ENCODE data around the gene IRF7. TPM values are rescaled to one million over a fixed set of nuclear protein-coding genes. Genes with fewer than 3 reads are reported as not detected.

IRF7 gene
- total RNA-seq, 1 donor from 2014 or later, result 29.3 TPM

DNA sequence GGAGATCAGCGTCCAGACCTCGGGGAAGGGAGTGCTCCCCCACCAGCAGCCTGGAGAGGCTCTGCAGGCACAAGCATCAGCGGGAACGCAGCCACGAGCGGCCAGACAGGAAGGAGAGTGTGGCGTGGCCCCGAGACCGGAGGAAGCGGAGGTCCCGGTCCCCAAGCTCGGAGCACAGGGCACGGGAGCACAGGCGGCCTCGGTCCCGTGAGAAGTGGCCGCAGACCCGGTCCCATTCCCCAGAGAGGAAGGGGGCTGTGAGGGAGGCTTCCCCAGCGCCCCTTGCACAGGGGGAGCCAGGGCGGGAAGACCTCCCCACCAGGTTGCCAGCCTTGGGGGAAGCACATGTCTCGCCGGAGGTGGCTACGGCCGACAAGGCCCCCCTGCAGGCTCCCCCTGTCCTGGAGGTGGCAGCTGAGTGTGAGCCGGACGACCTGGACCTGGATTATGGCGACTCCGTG is 6.9 kb downstream of the IRF7 start:
- no peak for DNase-seq (ENCODE audit: low read depth)

DNA sequence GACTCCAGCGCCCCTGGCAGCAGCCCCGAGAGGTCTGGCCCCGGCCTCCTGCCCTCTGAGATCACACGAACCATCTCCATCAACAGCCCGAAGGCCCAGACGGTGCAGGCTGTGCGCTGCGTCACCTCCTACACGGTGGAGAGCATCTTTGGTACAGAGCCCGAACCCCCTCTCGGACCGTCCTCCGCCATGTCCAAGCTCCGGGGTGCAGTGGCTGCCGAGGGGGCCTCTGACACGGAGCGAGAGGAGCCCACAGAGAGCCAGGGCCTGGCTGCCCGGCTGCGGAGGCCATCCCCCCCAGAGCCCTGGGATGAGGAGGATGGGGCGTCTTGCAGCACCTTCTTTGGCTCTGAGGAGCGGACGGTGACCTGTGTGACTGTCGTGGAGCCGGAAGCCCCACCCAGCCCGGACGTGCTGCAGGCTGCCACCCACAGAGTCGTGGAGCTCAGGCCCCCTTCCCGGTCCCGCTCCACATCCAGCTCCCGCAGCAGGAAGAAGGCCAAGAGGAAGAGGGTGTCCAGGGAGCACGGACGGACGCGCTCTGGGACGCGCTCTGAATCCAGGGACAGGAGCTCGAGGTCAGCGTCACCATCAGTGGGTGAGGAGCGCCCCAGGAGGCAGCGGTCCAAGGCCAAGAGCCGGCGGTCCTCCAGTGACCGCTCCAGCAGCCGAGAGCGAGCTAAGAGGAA is 7.6 kb downstream of the IRF7 start:
- no peak for DNase-seq (ENCODE audit: low read depth)

DNA sequence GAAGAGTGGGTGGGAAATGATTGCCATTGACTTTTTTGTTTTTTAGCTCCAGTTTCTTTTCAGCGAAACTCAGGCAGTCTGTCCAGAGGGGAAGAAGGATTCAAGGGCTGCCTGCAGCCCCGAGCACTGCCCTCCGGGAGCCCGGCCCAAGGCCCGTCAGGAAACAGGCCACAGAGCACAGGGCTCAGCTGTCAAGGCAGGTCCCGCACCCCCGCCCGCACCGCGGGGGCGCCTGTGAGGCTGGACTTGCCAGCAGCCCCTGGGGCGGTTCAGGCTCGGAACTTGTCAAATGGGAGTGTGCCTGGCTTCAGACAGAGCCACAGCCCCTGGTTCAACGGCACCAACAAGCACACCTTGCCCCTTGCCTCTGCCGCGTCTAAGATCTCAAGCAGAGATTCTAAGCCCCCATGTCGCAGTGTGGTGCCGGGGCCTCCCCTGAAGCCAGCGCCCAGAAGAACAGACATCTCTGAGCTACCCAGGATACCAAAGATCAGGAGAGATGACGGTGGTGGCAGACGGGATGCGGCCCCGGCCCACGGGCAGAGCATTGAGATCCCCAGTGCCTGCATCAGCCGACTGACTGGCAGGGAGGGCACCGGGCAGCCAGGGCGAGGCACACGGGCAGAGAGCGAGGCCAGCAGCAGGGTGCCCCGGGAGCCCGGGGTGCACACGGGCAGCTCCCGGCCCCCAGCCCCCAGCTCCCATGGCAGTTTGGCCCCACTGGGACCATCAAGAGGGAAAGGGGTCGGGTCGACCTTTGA is 8.6 kb downstream of the IRF7 start:
- DNase-seq (ENCODE audit: low read depth), result no peak

DNA sequence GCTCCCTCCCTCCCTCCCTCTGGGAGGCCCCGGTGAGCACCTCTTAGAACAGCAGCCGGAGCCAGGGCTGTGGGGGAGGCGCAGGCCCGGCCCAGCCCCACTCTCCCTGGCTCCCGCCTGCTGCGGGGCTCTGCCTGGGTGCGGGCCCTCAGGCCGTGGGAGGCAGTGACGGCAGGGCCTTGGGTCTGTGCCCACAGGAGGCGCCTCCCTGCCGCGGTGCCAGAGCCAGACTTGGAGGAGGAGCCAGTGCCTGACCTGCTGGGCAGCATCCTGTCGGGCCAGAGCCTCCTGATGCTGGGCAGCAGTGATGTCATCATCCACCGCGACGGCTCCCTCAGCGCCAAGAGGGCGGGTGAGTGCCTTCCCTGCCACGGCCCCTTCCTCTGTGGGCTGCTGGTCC is 9.5 kb downstream of the IRF7 start:
- no peak for DNase-seq (ENCODE audit: low read depth)

DNA sequence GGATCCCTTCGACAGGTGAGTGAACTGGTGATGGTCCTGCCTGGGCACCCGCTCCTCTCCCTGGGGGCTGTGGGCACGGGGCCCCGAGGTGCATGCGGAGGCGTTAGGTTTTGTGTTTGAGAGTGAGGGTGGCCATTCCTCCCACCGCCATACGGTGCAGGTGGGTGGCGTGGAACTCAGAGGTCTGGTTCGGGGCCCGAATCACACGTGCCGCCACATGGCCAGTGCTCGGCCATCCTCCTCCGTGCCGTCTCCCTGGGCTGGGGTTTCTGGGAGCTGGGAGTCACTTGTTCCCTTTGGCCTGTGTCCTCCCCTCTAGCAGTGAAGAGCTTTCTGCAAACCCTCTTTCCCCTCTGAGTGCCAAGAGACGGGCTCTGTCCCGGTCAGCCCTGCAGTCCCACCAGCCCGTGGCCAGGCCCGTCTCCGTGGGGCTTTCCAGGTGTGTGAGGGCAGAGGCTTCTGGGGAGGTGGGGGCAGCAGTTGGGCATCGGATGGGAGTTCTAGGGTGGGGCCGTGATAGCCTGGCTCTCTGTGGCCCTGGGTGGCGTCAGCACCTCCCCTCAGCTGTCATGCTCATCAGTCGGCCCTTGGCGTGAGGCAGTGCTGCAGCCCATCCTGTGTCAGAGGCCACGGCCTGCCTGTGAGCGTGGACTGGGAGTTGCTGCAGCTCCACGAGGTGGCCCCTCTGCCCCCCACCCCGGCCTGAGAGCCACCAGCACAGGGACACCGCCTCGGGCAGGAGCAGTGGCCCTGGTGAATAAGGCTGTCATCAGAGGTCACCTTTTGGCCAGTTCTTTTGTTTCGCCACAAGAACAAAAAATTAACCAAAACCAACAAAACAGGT is 10.2 kb downstream of the IRF7 start:
- DNase-seq (ENCODE audit: low read depth), result no peak

DNA sequence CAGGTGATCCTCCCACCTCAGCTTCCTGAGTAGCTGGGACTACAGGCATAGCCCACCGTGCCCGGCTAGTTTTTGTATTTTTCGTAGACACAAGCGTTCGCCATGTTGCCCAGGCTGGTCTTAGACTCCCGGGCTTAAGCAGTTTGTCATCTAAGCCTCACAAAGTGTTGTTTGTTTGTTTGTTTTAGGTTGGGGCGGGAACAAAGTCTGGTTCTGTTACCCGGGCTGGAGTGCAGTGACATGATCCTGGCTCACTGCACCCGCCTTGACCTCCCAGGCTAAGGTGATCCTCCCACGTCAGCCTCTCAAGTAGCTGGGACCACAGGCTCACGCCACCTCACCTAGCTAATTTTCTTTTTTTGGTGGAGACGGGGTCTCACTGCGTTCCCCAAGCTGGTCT is 12.6 kb downstream of the IRF7 start:
- no peak for DNase-seq (ENCODE audit: low read depth)

DNA sequence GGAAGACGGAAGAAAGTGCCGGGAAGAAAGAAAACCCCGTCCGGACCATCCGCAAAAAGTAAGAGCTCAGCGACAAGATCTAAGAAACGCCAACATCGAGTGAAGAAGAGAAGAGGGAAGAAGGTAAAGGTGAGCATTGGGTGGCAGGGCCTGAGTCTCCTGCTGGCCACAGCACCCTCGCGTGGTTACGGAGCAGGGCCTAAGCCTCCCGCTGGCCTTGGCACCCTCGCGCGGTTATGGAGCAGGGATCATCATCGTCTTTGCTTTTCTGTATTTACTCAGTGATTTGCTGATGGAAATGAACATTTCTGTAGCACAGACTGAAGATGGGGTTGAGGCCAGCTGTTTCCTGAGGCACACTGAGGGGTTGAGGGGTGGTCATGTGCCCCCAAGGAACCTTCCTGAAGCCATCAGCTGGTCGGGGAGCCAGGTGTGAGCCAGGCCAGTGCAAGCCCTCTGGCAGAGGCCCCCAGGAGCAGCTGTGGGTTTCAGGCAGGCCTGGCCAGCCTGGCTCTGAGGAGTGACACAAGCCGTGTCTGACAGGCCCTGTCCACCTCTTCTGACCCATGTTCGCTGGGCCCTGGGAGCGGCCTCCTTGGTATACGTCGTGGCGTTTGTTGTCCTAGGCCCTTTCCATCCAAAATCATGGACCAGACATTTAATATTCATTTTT is 14.0 kb downstream of the IRF7 start:
- no peak for DNase-seq (ENCODE audit: low read depth)

DNA sequence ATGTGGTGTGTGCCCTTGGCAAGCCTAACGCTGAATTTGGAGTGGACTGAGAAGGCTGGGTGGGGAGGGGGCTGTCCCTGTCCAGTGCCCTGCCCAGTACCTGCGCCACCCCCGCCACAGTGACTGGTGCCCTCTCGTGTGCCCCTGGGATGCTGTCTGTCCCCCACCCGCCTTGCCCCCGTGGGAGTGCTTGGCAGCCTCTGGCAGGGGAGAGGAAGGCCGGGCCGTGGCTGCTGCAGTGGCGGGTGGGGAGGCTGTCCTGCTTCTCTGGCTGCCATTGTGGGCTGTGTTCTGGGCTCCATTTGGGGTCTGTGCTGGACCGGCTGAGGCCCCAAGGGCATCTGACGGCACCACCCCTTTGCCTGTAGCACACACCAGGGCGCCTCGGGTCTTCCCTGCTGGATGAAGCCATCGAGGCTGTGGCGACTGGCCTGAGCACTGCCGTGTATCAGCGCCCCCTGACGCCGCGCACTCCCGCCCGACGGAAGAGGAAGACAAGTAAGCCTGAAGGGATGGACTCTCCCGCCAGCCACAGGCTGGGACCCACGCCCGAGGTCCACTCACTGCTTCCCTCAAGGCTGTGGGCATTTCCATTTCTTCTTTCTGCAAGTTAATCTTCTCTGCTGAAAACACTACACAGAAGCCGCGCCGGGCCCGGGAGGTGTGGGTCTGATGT is 17.6 kb downstream of the IRF7 start:
- no peak for DNase-seq (ENCODE audit: low read depth)

DNA sequence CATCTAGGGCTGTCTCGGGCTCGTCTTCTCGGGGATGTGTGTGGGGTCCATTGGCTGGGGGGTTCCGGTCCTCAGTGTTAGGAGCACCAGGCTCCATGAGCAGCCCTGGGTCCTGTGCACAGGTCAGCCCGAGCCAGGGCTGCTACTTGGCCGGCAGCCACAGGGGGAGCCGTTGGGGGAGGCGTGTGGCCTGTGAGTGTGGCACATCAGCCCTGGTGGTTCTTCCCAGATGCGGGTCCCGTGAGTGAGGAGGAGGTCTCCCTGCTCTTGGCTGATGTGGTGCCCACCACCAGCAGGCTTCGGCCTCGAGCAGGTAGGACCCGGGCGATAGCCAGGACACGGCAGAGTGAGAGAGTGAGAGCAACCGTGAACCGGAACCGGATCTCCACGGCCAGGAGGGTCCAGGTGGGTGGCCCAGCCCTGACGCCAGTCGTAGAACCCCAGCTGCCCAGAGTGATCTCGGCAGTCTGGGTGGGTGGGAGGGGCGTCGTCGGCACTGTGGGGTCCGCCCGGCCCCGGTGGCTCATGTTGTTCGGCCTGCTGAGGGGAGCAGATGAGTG is 18.5 kb downstream of the IRF7 start:
- DNase-seq (ENCODE audit: low read depth), result no peak

DNA sequence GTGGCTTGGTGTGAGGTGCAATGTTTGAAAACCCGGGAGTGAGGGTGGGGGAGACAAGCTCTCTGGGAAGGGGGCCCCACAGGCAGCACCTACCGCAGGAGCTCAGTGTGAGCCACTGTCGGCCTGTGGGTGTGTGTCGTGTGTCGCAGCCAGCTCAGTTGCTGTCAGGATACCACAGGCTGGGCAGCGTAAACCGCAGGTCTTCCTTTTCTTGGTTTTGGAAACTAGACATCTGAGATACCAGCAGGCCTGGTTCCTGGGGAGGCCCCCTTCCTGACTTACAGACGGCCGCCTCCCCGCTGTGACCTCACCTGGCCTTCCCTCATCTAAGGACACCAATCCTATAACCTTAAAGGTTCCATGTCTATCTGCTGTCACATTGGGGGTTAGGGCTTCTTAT is 19.4 kb downstream of the IRF7 start:
- DNase-seq (ENCODE audit: low read depth), result no peak

DNA sequence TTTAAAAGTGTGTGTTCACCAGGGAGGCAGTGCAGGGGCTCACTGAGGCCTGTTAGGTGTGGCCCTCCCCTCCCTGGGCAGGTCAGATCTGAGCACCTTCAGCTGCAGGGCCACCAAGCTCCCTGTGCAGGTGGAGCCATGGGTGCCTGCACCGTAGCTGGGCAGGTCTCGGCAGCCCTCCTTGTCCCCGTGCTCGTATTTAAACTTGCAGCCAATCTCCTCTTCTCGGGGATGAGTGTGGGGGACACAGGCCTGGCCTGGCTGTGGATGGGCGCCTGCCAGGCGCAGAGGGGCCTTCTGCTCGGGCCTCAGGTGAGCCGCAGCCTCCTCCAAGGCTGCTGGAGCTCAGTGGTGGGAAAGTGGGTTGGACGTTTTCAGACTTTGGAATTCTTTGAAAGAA is 20.4 kb downstream of the IRF7 start:
- DNase-seq (ENCODE audit: low read depth), result no peak

DNA sequence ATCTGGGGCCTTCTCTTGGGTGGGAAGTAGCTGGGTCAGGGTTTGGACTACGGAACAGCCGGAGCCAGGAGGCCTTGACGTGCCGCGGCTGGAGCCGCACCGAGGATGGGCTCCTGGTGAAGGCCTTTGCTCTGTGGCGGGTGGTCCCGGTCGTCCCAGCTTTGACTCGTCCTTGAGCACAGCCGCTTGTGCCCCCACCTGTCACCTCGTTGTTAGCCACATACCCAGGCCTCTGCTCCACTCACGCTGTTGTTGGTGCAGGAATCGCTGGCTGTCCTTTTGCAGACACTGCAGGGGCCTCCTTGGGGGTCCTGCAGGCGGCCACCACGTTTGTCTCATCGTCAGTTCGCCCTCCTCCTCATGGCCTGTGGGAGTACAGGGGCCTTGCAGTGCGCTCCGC is 22.4 kb downstream of the IRF7 start:
- DNase-seq (ENCODE audit: low read depth), result no peak

DNA sequence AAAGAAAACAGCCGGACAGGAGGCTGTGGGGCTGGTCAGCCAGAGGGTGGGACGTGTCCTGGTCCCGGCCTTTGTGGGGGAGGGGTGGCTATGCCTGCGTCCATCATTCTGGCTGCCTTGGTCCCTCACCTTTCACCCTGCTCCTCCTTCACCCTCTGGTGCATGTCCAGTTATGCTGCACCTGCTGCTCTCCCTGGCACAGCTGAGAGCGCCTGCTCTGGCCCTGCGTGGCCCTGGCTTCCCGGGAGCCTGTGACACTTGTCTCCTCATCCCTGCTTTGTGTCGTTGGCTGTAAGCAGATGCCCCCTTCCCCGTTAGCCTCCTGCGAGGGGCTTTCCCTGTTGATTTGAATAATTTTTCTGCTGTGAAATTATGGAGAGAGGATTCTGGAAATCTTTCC is 22.8 kb downstream of the IRF7 start:
- DNase-seq (ENCODE audit: low read depth), result no peak

DNA sequence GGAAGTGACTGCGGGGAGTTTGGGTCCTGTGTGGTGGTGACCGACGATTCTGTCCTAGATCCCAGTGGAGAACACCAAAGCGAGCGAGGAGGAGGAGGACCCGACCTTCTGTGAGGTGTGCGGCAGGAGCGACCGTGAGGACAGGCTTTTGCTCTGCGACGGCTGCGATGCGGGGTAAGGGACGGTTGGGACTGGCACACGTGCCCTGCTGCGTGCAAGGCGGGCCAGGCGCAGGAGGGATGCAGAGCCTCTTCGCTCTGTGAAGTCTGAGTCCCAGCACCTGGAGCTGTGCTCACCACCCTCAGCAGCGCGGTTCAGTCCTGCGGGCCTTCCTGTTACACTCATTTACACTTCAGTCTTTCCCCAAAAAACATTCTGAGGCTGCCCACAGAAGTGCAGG is 23.2 kb downstream of the IRF7 start:
- no peak for DNase-seq (ENCODE audit: low read depth)

DNA sequence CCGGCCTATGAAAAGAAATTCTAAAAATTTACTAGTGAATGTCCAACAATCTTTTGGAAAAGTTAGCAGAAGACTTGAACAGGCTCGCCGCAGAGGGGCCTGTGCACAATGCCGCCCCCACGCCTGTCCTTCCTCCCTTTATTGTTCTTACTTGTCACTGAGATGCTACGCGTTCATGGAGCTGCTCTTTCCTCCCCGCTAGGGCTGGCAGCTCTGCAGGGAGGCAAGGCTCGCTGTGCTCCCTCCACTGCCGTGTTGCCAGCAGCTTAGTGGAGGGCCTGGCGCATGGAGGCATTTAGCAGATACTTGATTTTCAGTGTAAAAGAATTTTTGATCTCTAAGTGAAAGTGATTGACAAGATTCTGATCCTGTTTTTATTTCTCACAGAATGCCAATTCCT is 24.8 kb downstream of the IRF7 start:
- no peak for DNase-seq (ENCODE audit: low read depth)

DNA sequence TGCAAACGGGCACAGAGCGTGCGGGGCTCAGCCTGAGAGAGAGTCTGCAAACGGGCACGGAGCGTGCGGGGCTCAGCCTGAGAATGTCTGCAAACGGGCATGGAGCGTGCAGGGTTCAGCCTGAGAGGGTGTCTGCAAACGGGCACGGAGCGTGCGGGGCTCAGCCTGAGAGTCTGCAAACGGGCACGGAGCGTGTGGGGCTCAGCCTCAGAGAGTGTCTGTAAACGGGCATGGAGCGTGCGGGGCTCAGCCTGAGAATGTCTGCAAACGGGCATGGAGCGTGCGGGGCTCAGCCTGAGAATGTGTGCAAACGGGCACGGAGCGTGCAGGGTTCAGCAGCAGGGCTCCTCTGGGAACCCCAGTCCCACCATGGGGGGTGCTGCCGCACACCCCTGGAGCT is 26.0 kb downstream of the IRF7 start:
- DNase-seq (ENCODE audit: low read depth), result no peak

DNA sequence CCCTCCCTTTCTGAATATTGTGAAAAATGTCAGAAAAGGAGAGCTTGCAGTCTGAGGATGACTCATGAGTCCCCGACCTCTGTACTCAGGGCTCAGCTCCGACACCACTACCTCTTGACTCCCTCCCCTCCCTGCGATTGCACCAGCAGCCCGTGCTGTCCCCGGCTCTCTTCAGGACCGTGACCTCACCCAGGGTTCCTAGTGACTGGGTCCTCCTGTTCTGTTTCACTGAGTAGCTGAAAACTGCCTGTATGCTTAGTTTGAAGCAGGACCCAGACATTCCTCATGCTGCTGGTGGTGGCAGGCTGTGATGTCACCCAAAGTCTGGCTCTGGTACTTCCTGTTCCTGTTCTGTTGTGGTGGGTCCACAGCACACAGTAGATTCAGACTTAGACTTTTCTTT is 27.8 kb downstream of the IRF7 start:
- DNase-seq (ENCODE audit: low read depth), result peak; percentile 64

DNA sequence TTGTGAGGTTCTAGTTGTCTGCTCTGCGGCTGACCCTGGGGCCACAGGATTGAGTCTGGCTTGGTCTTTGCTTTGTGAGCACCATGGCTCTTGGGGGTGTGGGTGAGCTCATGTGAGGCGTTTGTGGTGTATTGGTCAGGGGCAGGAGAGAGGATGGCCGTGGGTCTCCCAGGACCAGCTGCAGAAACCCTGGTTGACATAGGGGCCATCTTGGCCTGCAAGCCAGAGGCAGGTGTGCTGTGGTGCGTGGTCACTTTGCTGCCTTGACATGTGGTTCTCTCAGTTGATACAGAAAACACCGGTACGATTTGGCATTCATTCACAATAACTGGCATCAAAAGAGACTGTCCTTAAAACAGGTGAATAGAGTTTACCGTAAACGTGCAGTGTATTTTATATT is 28.2 kb downstream of the IRF7 start:
- peak; percentile 86 for DNase-seq (ENCODE audit: low read depth)

DNA sequence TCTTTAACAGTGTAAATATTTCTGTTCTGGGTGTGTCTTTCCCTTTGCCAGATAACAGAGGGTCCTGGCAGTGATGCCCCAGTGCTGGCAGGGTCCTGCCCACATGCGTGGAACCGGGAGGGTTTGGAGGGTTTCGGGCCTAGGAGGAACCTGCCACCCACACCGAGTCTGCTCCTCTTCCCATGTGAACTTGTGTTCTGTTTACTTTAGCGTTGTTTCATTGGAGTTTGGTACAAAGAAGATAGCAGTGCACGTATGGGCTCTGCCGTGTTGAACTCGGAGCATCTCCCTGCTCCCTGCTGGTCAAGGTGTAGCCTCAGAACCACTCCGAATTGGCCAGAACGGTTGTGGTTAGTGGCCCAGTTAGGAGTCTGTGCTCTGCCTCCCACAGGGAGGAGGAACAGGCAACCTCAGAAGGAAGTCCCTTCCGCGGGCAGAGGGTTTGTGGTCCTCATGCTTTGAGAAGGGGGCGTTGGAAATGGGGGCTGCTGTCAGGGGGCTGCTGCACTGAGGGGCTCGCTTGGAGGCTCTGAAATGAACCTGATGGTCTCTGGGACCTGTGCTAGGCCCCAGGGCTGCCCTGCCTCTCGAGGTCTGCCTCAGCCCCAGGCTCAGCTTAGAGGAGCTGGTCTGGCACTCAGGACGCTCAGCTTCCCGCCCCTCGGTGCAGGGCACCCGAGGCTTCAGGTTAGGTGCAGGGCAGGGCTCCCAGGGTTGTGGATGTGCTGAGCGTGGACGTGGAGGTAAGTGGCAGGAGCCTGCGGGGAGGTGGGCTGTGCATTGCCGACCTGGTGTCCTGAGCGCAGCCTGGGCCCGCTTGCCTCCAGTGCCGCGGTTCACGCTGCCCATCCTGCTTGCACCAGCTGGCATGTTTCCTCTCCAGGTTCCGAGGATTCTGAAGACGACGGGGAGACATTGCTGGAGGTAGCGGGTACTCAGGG is 29.1 kb downstream of the IRF7 start:
- no peak for DNase-seq (ENCODE audit: low read depth)

Data from myocyte (in vitro differentiated cells).